Cardiac fibroblast (primary cell): ENCODE data around the gene EEF2KMT.

ENCODE experiments used
- DNase-seq, 2 donors: peaks; one replicate each; pipeline versions ENCODE4 v3.0.0 to v3.0.0-alpha.2; 2010; ENCODE audit warnings: low read depth in 2 of 2
- H3K4me3 ChIP-seq, 2 donors: replicated peaks in 1 of 2; 1 replicate in 1 of 2; 2 replicates in 1 of 2; pipeline ENCODE4 v1.5.1; 2011; ENCODE audit warnings: low read depth in 2 of 2, low read length in 2 of 2, mild to moderate bottlenecking in 2 of 2, moderate library complexity in 1 of 2
- CTCF ChIP-seq: IDR thresholded peaks from one replicate; pipeline ENCODE4 v1.5.1; 2011; ENCODE audit warnings: low read depth, mild to moderate bottlenecking, low read length, inconsistent platforms

EEF2KMT gene

DNA sequence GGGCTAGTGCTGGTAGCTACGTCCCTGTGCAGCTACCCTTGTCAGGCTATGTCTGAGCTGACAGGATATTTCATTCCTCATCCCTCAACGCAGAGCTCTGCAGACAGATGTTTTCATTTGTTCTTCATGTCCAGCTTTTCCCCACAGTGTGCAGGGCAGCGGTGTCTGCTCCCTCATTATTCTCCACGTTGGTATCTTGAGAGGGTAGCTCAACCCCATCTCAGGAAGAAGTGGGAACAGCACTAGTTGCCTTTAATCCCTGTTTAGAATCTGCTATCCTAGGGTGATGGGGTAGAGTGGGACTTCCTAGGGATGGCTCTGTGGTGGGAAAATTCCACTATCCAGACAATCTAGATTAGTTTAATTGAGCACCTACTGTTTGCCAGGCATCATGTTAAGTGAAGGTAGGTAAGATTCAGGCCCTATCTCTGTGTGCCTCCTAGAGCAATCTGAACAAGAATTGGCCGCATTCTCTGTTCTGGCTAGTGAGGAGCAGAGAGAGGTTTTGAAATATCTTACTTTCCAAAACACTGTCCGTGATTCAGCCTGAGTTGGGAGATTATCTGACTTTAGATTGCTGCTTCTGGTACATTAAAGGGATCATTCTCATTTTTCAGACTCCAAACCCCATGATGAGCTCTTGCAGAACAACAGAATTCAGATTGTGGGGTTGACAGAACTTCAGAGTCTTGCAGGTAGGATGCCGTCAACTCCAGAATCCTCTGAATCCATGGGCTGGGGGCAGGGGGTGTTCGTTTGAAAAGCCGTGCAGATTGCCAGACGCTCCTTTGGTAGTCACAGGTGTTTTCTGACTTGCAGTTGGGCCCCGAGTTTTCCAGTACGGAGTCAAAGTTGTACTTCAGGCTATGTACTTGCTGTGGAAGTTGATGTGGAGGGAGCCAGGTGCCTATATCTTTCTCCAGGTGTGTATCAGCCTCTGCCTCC, 25.0 kb downstream of the EEF2KMT start:
- DNase-seq = peak in 1 of 2 donors; percentile 43
- no peak for TF ChIP-seq CTCF
- H3K4me3 ChIP-seq = peak overlapping the region; percentile 78 to 79

GRCh38 chr16:5071681-5072333, 25.8 kb downstream of the EEF2KMT start, which contains the start of gene ALG1:
ALG1 (plus strand) TSS chr16:5071843; CDS start chr16:5071850, 7 bp downstream.
- no peak for TF ChIP-seq CTCF
- peak; percentile 90 for DNase-seq
- peak within 1 kb of the TSS; percentile 78 to 79 for H3K4me3 ChIP-seq

- peak overlapping the region in 1 of 2 donors; percentile 79 for H3K4me3 ChIP-seq
- DNase-seq = no peak
- no peak for TF ChIP-seq CTCF
Measured at GRCh38 chr16:5071341-5071680, 26.3 kb downstream of the EEF2KMT start.

DNA sequence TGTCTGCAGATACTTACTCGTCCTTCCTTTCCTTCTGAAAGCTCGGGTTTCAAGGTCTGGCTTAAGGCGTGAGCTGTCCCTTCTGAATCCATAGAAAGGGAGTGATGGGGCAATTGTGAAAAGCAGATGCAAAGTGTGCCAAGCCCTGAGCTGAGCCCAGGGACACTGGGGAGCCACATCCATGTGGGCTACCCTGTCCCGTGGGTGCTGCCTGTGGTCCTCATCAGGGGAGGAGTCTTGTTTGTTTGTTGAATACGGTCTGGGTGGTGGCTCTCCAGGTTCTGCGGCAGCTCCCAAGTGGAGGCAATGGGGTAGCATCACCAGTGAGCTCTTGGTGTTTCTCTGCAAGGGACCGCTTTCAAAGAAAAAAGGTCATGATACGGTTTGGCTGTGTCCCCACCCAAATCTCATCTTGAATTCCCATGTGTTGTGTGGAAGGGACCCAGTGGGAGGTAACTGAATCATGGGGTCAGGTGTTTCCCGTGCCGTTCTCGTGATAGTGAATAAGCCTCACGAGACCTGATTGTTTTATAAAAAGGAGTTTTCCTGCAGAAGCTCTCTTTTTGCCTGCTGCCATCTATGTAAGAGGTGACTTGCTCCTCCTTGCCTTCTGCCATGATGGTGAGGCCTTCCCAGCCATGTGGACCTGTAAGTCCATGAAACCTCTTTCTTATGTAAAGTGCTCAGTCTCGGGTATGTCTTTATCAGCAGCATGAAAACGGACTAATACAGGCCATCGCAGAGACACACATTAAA, 27.0 kb downstream of the EEF2KMT start:
- no peak overlapping the region for H3K4me3 ChIP-seq
- DNase-seq = no peak
- no peak for TF ChIP-seq CTCF

DNA sequence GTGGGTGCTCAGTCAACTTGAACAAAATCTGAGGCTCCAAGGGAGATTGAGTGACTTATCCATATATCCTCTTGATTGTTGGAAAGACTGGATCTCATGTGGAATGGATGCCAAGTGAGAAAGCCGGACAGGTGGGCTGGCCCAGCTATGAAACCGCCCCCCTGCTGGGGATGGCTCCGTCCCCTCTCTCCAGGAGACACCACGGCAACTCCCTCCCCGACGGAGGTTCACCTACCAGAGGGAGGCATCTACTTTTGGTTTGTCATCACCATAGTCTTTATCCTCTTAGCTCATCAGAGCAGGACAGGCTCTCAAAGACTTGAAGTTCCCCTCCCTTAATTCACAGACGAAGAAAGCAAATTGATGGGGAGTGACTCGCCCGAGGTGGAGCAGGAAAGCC, 27.7 kb downstream of the EEF2KMT start:
- DNase-seq = no peak
- TF ChIP-seq CTCF = no peak

DNA sequence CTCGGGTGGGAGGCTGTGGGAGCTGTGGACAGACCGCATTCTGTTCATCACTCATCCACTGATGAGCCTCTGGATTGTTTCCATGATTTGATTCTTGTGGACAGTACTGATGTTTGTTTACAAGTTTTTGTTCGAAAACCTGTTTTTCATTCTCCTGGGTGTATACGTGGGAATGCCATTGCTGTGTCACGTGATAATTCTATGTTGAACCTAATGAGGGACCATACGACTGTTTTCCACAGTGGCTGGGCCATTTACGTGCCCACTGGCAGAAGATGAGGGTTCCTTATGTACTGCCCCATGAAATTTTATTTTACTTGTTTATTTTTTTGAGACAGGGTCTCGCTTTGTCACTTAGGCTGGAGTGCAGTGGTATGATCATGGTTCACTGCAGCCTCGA, 28.5 kb downstream of the EEF2KMT start:
- H3K4me3 ChIP-seq = no peak overlapping the region
- no peak for DNase-seq
- TF ChIP-seq CTCF = no peak

More for the DNA sequence above, 27.7 kb downstream of the EEF2KMT start:
- H3K4me3 ChIP-seq = no peak overlapping the region
